Measurements from ENCODE around the gene IL7R.

IL7R gene
- total RNA-seq, result 1,912 to 3,329 reads per million in 2 donors

DNA sequence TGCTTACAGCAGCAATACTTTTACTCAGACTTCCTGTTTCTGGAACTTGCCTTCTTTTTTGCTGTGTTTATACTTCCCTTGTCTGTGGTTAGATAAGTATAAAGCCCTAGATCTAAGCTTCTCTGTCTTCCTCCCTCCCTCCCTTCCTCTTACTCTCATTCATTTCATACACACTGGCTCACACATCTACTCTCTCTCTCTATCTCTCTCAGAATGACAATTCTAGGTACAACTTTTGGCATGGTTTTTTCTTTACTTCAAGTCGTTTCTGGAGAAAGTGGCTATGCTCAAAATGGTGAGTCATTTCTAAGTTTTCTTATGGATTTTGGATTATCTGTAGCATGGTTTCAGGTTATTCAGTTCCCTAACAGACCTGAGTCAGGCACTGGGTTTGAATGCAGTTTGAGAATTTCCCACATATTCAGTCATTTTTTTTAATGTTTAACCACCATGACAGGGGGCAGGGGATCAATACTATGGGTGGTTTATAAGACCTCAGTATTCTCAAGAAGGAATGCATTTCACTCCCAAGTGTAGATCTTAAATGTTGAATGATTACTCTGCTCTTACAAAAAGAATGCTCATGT is at the start of gene IL7R:
IL7R (plus strand) TSS at position 127 of the 587 bp plus-strand sequence; CDS start at position 214, 87 bp downstream.
- DNase-seq, result no peak

- no peak for DNase-seq
These were observed 46.1 kb upstream of the IL7R start for GRCh38 chr5:35810601-35811000.

- DNase-seq, result peak; percentile 20
These were observed 45.5 kb upstream of the IL7R start for GRCh38 chr5:35811108-35811741.

DNA sequence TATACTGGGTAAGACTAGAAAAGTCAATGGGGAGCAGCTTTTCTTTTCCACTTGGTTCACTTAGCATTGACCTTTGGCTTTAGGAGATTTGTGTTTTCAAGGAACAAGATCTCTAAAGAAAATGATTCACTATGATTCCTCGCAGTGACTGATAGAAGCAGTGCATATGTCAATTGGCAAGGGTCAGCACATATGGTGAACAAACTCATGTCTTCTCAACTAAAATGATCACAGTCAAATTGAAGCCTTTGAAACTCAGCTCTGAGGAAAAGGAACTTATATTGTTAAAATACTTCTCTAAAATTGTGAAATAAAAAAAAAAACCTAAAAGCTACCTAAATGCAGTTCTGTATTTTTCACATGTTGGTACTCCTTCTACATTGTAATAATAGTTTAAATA is 43.2 kb upstream of the IL7R start:
- DNase-seq, result no peak

DNA sequence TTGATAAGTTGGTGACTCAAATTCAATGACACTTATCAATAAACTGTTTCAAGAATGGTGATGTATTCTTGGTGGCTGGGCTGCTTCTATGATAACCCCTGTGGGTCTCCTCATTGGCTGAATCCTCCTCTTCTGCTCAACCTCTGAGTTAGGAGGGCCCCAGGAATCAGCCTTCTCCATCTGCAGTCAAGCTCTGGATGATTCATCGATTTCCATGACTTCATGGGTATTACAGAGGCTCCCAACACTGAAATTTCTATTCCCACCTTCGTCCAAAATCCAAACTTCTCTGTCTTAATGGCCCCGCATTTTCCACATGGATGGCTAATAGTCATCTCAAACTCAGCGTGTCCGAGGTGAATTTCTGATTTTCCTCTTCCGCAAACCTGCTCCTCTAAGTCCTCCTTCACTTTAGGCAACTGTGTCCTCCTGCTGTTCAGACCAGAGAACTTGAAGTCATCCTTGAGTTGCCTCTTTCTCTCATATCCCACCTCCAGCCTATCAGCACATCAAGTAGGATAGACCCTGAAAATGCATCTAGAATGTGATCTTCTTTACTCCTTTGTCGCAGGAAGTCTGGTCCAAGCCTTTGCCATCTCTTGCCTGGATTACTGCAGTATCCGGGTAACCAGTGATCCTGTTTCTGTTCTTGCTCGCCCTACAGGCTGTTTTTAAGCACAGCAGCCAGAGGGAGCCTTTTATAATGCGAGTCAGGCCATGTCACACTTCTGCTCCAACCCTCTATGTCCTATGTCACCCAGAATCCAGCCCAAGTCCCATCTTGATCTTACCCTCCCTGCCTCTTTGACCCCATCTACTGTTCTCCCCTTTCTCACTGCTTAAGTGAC is 41.4 kb upstream of the IL7R start:
- DNase-seq, result no peak

GRCh38 chr5:35816881-35817521 is 39.7 kb upstream of the IL7R start:
- DNase-seq, result no peak

- DNase-seq, result no peak
These were observed 37.7 kb upstream of the IL7R start for GRCh38 chr5:35819026-35819425.

GRCh38 chr5:35819668-35820067 is 37.0 kb upstream of the IL7R start:
- no peak for DNase-seq

DNA sequence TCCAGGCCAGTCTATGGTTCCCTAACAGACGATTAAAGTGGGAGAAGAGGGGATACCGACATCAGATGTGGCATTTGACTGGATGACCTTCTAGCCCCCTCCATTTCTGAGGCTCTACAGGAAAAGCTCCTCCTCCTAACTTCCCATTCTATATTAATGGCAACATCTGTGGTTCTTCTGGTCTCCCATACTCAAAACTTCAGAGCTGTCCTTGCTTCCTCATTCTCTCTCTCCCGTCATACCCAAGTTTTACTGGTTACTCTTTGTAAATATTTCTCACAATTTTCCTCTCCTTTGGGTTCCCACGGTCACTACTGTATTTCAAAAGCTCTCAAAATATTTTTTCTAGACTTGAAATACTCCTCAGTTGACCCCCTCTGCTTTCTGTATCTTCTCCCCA is 36.0 kb upstream of the IL7R start:
- DNase-seq, result no peak

GRCh38 chr5:35821513-35821912 is 35.2 kb upstream of the IL7R start:
- no peak for DNase-seq

GRCh38 chr5:35822511-35822910 is 34.2 kb upstream of the IL7R start:
- DNase-seq, result peak; percentile 16

DNA sequence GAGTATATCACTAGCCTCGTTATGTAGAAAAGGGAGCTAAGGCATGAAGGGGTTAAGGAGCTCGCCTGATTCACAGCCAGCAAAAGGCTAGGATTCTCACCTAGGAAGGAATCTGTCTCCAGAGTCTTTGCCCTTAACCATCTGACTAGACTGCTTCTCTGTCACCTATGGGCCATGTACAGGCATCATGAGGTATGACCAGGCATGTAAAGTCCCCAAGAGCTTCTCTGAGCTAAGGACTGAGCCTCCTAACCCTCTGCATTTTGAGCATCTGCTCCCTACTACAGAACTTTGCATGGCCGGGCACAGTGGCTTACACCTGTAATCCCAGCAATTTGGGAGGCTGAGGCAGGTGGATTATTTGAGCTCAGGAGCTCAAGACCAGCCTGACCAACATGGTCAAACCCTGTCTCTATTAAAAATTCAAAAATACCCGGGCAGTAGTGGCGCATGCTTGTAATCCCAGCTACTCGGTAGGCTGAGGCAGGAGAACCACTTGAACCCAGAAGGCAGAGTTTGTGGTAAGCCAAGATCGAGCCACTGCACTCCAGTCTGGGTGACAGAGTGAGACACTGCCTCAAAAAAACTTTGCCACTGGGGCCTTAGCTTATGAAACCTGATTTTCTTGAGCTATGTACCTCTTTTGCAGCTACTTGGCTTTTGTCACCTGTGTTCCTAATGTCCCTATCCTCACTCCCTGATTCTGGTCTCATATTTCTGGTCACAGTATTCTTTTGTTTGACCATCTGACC is 33.2 kb upstream of the IL7R start:
- no peak for DNase-seq

- DNase-seq, result no peak
These were observed 30.6 kb upstream of the IL7R start for GRCh38 chr5:35826056-35826455.

DNA sequence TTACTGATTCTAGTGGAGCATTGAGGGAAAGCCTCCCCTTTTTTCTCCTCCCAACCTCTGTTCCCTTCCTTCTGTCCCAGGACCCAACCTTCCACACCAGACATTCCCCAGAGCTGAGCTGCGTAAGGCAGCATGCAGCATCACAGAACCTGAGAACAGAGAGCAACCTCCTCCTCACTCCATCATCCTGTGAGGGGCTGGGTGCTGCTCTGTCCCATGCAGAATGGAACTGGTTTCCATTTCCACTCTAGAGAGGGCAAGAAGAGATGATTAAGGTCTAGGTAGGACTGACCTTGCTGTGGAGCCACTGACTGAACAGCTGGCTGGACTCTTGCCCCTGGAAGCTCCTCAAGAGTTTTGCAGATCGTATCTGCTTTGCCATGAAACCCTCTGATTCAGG is 30.1 kb upstream of the IL7R start:
- DNase-seq, result no peak

GRCh38 chr5:35828082-35828598 is 28.6 kb upstream of the IL7R start:
- DNase-seq, result no peak

DNA sequence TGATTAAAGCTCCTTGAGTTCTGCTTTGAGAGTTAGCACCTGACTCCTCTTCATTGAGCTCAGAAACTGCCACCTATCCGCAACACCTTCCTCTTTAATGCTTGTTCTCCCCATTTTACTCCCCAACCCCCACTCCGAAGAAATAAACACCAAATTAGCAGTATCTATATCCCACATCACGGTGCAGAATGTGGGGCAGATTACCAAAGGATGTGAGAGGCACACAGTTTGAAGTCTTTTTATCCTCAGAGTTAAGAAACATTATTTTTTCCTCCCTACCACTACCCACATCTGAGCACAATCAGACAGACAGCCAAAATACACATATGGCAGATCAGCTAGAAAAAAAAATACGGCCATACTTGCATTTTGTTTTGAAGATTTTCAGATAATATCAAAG is 26.1 kb upstream of the IL7R start:
- DNase-seq, result peak; percentile 22

- DNase-seq, result no peak
These were observed 23.9 kb upstream of the IL7R start for GRCh38 chr5:35832762-35833161.

DNA sequence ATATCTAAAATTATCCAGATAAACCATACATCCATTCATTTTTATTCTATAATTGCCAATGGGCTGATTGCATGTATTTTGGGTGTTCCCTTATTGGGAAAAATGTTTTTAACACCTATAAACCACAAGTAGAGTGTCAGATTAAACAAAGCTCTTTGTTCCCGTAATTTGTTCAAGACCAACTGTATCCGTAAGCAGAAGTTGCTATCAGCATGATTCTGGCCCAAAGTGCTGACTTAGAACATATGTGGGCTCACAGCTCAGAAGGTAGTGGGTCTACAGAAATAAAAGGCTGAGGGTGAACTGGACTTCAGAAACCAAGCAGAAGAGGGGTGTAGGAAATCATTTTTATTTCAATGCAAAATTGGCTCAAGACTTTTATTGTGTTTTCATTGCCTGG is 23.5 kb upstream of the IL7R start:
- no peak for DNase-seq

- DNase-seq, result no peak
These were observed 20.6 kb upstream of the IL7R start for GRCh38 chr5:35835796-35836742.

DNA sequence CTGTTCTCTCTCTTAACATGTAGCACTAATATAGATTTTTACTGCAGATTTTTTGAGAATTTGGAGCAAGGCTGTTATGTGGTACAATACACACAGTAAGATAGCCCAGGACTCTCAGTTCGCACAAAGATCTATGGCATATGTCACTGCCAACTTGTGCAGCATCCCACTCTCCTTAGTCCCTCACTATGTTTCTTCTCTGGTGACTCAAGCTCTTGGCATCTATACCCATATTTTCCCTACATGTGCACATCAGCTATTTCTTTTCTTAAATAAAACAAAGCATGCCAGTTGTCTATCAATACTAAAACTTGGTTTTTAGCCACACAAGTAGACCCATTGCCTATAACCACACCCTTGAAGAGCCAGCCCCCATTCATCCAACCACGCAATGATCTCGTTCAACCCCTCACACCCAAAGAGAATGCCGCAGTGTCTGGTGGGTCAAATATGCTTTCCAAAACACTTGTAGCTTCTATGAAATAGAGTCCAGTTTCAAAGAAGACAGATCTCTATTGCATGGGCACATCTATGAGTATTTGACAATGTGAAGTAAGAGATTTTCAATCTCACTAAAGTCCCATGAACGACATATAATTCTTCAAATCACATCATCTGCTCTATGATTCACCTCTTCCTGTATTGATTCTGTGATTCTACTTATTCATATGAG is 18.2 kb upstream of the IL7R start:
- DNase-seq, result no peak

DNA sequence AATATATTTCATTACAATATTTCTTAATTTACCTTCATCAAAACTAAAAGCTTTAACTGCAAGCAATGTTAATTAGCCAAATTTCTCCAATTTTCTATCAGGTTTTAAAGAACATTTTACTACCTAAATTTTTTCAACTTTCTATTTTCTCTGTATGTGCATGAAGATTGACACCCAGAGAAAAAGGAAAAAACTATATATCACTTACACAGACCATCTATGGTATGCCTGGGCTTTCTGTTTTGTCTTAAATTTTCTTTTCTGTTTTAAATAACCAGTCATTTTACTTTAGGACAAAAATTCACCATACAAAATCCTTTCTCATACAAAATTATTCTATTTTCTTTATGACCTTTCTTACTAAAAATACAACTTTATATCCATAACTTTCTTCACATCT is 13.8 kb upstream of the IL7R start:
- DNase-seq, result no peak
